IPS-18c (cell line): ENCODE measurements around the gene GJD3.
"Not testable (repeated sequence)": the region's sequence is repeated elsewhere in the genome, so short reads cannot be mapped to it uniquely, and the experiment has no call there.

ENCODE experiments used
- H3K4me3 ChIP-seq: 2 replicates; pipeline ENCODE4 v1.7.0; 2013; ENCODE audit warnings: low read depth, mild to moderate bottlenecking, low read length, moderate library complexity; ENCODE audit not compliant: insufficient read depth
- H3K9me3 ChIP-seq: one replicate; pipeline ENCODE4 v1.6.1; 2013; ENCODE audit warnings: mild to moderate bottlenecking, low read length, moderate library complexity; ENCODE audit not compliant: control insufficient read depth, insufficient read depth

The GJD3 gene

DNA sequence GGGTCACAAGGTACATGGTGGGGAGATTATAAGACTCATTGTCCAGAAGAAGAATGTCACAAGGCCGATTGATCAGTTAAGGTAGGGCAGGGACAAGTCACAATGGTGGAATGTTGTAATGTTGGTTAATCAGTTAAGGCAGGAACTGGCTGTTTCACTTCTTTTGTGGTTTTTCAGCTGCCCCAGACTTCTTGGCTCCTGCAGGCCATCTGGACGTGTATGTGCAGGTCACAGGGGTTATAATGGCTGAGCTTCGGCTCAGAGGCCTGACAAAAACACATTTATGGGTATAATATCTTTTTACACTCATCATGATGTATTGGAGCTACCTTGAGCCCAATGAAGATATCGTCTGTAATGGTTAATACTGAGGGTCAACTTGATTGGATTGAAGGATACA is 8.1 kb upstream of the GJD3 start:
- not testable (repeated sequence) for H3K4me3 ChIP-seq, H3K9me3 ChIP-seq

DNA sequence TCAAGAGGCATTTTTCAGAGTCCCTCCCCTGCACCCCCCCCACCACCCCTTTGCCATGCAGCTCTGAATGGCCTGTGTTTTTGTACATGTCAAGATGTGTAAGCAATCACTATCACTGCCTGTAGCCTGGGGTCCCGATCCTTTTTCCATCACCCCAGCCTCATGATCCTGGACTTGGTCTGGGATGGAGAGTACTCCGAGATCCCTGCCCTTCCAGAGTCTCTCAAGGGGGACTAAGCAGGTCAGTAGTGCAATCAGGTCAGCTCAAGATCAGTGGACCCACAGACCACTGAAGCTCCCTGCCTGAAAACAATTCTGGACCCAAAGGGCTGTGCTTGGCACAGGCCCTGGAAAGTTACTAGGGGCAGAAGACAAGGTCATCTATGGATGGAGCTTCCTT is 7.5 kb upstream of the GJD3 start:
- no peak overlapping the region for H3K4me3 ChIP-seq

DNA sequence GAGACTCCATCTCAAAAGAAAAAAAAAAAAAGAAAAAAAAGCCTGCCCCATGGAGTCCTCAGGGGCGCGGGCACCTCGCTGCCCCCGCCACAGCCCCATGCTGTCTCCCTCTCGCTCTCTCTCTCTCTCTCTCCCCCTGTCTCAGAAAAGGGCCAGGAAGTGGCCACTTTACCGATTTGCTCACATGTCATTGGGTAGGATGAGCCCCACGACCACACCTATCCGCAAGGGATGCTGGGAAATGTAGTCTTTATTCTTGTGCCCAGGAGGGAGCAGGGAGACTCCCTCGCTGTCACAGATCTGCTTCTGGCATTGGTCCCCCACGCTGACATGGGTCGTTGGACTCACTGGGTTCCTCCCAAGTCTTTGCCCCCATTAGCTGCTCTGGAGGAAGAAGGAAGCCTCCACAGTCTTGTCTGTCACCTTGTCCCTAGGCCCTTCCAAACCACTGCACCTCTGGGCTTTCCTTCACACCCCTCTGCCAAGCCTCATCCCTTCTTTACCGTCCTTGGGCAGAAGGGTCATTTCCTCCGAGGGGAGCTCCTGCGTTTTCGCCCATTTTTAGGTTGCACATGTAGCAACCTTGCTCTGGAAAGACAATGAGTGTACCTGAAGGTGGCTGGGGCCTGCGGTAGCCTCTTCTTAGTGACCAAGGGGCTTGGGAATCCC is 6.9 kb upstream of the GJD3 start:
- Histone ChIP-seq H3K4me3 (no peak overlapping the region), H3K9me3 (peaks cover 2% of the 10 kb centered on the region)

More for the DNA sequence above, 7.5 kb upstream of the GJD3 start:
- H3K9me3 ChIP-seq, result peaks cover 2% of the 10 kb centered on the region

DNA sequence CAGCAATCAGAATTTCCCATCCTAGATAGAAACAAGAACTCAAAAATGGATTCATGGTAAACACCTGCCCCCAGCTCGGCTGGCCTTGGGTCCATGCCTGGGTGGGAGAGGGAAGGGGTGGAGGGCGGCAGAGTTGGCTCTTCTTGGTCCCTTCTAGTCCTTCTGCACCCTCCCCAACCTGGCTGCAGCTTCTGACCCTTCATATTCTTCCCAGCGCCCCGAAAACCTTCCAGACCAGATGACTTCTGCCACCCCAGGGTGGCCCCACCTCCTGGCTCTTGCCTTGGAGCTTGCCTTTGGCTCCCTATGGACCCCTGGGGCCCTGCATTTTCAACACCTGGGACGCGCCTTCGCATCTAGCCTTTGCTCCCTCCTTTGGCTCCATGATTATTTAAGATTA is 5.4 kb upstream of the GJD3 start:
- Histone ChIP-seq H3K4me3 (no peak overlapping the region), H3K9me3 (peaks cover 2% of the 10 kb centered on the region)

DNA sequence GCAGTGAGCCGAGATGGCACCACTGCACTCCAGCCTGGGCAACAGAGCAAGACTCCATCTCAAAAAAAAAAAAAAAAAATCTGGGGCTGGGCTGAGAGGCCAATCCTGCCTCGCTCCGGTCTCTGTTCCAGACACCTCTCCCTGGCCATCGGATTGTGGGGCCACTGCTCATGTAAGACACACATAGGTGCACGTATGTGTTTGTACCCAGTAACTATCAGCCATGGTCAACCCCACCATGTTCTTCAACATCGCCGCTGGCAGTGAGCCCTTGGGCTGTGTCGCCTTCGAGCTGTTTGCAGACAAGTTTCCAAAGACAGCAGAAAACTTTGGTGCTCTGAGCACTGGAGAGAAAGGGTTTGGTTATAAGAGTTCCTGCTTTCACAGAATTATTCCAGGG is 3.2 kb upstream of the GJD3 start:
- not testable (repeated sequence) for H3K4me3 ChIP-seq, H3K9me3 ChIP-seq

DNA sequence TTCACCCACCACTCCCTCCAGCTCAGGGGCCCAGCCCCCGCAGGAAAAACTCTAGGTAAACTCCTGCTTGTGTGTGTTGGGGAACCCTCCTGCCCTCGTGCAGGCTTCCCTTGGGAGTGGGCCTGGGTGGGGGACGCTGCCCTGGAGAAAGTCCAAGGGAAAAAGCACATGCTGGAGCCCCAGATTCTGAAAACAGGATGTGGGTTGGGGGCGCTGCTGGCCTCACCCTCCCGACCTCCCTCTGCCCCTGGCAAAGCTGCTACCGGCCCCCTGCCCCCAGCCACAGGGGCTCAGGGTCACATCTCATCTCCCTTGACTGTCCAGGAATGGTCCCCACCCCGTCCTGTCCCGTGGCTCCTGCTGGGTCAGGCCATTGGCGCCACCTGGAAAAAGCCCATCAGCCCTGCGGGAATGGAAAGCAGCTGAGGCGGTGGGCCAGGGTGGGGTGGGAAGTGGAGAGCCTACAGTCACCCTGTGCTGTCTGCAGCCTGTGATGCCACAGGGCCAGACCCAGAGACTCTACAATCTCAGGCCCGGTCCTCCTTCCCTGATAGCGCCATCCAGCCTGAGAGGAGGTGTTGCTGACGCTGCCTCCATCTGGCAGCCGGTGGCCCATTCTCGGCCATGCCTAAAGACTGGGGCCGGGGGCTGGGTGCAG is 2.5 kb upstream of the GJD3 start:
- Histone ChIP-seq H3K9me3 (peaks cover 8% of the 10 kb centered on the region), H3K4me3 (no peak overlapping the region)

DNA sequence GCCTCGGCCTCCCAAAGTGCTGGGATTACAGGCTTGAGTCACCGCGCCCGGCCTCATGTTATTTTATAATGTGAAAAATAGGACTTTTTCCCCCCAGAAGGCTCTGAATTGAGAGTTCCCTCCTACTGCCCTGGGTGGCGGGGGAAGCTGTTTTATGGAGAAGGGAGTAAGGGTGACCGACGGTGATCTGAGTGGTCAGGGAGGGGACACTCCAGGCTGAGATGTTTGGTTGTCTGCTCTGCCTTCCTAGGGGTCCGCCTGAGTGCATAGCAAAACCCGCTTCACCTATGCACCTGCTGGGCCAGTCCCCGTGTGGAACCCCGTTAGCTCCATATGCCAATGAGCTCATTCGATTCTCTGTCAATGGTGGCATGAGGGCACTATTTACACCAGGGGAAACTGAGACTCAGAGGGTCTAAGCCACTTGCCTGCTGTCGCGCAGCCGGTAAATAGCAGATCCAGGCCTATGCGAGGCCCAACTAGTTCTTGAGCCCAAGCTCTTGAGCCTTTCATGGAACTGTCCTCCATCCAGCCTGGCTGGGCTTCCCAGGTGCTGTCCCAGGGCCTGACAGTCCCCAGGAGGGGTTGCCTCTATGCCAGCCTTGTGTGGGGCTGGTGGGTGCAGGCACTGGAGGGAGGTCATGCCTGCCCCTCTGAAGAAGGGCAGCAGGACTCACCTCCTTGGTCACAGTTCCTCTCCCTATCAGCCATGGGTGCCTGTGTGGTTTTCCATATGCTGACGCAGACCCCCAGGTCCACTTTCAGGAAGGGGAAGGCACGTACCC is 1.7 kb upstream of the GJD3 start:
- Histone ChIP-seq H3K4me3 (no peak overlapping the region), H3K9me3 (peaks cover 8% of the 10 kb centered on the region)

DNA sequence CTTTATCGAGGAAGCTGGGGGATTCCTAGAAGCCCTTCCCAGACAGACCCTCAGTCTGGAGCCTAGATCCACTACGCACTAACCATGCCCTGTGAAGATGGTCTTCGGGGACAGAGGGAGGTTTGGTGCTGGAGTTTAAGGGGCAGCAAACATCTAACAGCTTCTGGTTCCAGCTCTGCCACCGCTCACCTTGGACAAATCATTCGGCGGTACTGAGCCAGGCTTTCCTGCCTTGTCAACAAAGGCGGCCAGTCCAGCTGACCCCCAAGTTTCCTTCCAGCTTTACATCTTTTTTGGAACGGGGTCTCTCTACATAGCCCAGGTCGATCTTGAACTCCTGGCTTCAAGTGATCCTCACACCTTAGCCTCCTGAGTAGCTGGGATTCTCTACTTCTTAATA is 369 bp upstream of the GJD3 start:
- Histone ChIP-seq H3K4me3 (no peak overlapping the region), H3K9me3 (peaks cover 6% of the 10 kb centered on the region)

DNA sequence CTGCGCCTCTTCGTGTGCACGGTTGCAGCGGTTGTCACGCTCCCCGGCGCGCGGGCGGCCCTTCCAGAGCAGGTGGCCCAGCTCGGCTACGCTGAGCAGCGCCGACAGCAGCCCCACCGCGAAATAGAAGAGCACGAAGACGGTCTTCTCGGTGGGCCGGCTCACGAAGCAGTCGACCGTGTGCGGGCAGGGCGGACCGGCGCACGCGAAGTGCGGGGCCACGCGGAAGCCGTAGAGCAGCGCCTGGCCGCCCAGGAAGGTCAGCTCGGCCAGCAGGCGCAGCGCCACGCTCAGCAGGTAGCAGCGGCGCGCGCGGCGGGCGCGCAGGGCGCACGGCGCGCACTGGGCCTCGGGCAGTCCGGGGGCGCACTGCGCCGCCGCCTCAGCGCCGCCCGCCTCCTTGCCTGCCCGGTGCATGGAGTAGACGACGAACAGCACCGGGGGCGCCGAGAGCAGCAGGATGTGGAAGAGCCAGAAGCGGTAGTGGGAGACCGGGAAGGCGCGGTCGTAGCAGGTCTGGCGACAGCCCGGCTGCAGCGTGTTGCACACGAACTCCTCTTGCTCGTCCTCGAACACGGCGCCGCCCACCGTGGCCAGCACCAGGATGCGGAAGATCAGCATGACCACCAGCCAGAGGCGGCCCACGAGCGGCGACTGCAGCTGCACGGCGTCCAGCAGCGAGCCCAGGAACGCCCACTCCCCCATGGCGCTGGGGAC is 1.3 kb downstream of the GJD3 start:
- peaks cover 6% of the 10 kb centered on the region for H3K9me3 ChIP-seq
- H3K4me3 ChIP-seq, result peak overlapping the region; percentile 47

DNA sequence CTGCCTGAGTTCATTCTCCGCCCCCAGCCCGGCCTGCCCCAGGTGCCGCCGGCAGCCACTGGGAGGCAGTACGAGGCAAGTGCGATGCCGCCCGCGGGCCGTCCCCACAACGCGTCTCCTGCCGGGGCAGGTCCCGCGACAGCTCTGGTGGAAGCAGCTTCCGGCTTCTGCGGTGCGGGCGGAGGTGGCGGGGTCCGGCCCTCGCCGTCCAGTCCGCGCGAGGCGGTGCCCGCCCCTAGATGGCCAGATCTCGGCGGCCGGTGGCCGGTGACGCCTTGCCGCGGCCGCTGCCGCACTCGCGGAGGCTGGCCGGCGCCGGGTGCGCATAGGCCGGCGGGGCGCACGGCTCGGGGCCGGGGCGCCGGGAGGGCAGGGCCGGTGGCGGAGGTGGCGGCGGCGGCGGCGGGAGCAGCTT is 1.8 kb downstream of the GJD3 start:
- Histone ChIP-seq H3K9me3 (peaks cover 6% of the 10 kb centered on the region), H3K4me3 (peak overlapping the region; percentile 47)

DNA sequence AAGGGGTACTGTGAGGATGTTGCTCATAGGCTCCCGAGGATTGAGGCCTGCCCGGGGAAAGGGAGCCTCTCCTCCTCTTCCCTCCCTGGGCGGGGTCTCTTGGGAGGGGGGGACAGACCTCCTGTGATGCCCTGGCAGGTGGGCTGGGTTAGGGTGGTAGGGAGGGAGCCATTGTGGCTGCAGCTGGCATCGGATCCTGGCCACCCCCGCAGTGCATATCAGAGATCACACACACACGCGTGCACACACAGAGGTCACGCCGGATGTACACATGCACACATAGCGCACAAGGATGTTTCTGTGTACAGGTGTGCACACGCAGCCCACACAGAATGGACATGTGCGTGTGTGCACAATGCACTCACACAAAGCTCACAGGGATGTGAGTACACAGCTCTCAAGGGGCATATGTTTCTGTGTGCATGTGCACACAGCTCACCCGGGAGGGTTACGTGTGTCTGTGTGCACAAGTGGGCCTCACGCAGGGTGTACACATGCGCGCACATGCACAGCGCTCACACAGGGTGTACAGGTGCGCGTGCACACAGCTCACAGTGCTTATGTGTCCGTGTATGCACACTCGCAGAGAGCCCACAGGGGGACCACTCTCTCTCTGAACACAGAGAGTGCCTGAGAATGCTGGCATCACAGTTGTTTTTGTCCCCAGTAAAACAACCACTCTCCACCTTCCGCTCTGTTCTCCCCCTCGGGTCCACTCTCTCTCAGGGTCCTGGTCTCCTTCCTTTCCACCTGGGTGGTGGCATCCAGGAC is 2.4 kb downstream of the GJD3 start:
- H3K4me3 ChIP-seq, result peak overlapping the region; percentile 47
- H3K9me3 ChIP-seq, result peaks cover 6% of the 10 kb centered on the region

DNA sequence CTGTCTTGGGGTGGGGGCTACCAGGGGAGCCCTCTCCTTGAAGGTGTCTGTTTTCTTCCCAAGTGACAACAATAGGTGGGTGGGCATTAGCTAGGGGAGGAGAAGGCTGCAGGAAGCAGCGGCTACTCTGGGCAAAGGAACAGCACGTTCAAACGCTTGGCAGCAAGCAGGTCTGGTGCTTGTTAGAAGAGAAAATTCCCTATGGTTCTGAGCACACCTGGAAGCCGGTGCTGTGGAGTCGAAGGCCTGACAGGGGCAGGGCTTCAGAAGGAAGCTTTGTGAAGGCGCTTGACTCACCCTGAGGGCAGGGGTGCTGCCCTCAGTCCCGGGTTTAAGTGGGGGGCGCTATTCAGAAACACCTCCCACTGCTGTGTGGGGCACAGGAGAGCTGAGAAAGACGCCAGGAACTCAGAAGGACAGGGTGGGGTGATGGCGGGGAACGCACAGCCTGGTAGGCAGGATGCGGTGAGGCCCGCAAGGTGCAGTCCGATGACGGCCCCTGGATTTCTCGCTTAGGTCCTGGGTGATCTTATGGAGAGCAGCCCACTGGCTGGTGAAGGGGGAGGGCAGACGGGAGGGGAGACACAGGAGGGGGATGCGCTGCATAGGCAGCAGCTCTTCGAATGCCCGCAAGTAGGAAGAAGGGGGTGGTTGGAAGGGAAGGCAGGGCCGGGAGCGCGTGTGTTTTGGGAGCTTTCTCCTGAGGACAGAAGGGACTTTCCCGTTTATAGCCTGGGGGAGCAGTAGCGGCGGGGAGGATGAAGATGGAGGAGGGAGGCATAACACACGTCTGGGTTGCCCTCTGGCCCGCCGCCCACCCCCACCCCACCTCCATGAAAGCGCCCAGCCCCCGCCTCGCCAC is 3.2 kb downstream of the GJD3 start:
- peaks cover 6% of the 10 kb centered on the region for H3K9me3 ChIP-seq
- H3K4me3 ChIP-seq, result peak overlapping the region; percentile 30; the same call in 1 of the 2 replicates

DNA sequence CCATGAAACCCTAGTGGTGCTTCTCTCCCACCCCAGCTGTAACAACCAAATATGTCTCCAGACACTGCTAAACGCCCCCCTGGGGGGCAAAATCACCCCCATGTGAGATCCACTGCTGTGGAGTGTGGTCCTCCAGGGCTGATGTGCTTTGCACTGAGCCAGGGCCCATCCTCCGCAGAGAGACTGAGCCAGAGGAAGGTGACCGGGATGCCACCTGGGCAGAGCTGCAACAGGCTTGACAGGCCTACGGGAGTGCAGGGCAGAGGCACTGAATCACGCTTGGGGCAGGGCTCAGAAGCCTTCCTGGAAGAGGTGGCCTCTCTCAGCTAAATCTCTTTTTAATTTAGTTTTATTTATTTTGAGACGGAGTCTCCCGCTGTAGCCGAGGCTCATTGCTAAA is 4.4 kb downstream of the GJD3 start:
- no peak overlapping the region for H3K4me3 ChIP-seq
- H3K9me3 ChIP-seq, result peaks cover 6% of the 10 kb centered on the region

DNA sequence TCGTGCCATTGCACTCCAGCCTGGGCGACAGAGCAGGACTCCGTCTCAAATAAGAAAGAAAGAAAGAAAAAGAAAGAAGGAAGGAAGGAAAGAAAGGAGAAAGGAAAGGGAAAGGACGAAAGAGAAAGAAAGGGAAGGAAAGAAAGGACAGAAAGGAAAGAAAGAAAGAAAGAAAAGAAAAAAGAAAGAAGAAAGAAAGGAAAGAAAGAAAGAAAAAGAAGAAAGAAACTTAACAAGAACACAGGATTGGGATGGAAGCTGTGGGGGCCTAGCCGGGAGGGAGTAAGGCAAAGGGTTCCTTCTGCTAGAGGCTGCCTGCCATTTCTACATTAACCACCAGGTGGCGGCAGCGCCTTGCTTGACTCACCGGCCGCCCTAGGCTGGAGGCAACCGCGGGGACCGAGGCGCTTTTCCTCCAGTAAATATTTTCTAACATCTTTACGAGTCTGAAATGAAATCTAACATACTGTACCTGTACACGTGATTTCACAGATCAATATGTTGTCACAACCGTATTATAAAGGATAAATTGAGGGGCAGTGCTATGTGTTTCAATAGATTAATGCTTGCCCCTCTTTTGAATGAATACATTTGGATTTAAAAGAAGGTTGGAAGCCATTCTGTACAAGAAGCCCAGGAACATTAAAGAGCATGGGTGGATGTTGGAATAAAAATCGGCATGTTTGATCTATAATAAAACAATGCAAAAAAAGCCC is 6.1 kb downstream of the GJD3 start:
- Histone ChIP-seq H3K4me3 (no peak overlapping the region), H3K9me3 (peaks cover 3% of the 10 kb centered on the region)

DNA sequence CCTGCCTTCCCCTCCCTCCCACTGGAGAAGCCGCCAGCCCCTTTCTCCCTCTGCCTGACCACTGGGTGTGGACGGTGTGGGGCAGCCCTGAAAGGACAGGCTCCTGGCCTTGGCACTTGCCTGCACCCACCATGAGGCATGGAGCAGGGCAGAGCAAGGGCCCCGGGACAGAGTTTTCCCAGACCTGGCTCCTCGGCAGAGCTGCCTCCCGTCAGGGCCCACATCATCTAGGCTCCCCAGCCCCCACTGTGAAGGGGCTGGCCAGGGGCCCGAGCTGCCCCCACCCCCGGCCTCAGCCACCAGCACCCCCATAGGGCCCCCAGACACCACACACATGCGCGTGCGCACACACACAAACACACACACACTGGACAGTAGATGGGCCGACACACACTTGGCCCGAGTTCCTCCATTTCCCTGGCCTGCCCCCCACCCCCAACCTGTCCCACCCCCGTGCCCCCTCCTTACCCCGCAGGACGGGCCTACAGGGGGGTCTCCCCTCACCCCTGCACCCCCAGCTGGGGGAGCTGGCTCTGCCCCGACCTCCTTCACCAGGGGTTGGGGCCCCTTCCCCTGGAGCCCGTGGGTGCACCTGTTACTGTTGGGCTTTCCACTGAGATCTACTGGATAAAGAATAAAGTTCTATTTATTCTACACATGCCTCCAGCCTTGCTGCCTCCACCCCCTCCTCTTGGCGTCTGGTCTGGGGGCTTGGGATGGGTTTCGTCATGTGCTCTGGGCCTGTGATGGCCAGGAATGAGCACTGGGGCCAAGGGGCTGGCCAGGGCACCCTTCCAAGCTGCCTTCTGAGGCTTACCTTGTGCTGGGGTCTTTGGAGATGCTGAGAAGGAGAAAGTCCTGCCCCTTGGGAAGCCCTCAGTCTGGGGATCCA is 7.3 kb downstream of the GJD3 start:
- no peaks in the 10 kb centered on the region for H3K9me3 ChIP-seq
- no peak overlapping the region for H3K4me3 ChIP-seq
